SK-N-SH treated with all-trans-retinoic acid at 6 μM for 48 hours (cell line): ENCODE data around the gene CASKIN1.

ENCODE experiments used
- ATAC-seq: fragments of 200-7000 bp; cut with Tn5 transposase; 3 replicates; pipeline ENCODE4 v1.9.1; 2020; ENCODE audit warnings: mild to moderate bottlenecking, moderate library complexity
- ARNTL ChIP-seq: fragments of 450-650 bp; formaldehyde crosslinking; IDR thresholded peaks from 2 replicates; pipeline ENCODE4 v1.5.0; 2020; ENCODE audit warnings: low read depth, mild to moderate bottlenecking, moderate library complexity, borderline replicate concordance
- BACH2 ChIP-seq: fragments of 250-450 bp; sonication (Bioruptor Pico); IDR thresholded peaks from 2 replicates; pipeline ENCODE4 v1.9.0; 2021; ENCODE audit warnings: mild to moderate bottlenecking, borderline replicate concordance
- CSDC2 ChIP-seq: fragments of 250-450 bp; sonication (Bioruptor Pico); IDR thresholded peaks from 2 replicates; pipeline ENCODE4 v1.5.0; 2020; ENCODE audit warnings: mild to moderate bottlenecking, moderate library complexity
- GLIS3 ChIP-seq: fragments of 250-450 bp; sonication (Bioruptor Pico); IDR thresholded peaks from 2 replicates; pipeline ENCODE4 v1.5.0; 2020; ENCODE audit warnings: mild to moderate bottlenecking, moderate library complexity
- ISL1 ChIP-seq: fragments of 250-450 bp; sonication (Bioruptor Pico); IDR thresholded peaks from 2 replicates; pipeline ENCODE4 v2.1.2; 2022; ENCODE audit warnings: mild to moderate bottlenecking, moderate library complexity
- OSR1 ChIP-seq: fragments of 250-450 bp; sonication (Bioruptor Pico); IDR thresholded peaks from 2 replicates; pipeline ENCODE4 v1.8.0; 2022; ENCODE audit warnings: moderate library complexity, mild to moderate bottlenecking, inconsistent platforms
- RARB ChIP-seq: fragments of 250-450 bp; sonication (Bioruptor Pico); IDR thresholded peaks from 2 replicates; pipeline ENCODE4 v1.8.0; 2021; ENCODE audit warnings: mild to moderate bottlenecking, moderate library complexity
- TCF4 ChIP-seq: fragments of 250-450 bp; sonication (Bioruptor Pico); IDR thresholded peaks from 2 replicates; pipeline ENCODE4 v1.8.0; 2021; ENCODE audit warnings: mild to moderate bottlenecking, moderate library complexity, borderline replicate concordance
- TOX ChIP-seq: fragments of 250-450 bp; sonication (Bioruptor Pico); IDR thresholded peaks from 2 replicates; pipeline ENCODE4 v1.8.0; 2021; ENCODE audit warnings: mild to moderate bottlenecking, moderate library complexity, borderline replicate concordance
- ZC3H10 ChIP-seq: fragments of 250-450 bp; sonication (Bioruptor Pico); IDR thresholded peaks from 2 replicates; pipeline ENCODE4 v1.5.1; 2021; ENCODE audit warnings: mild to moderate bottlenecking, moderate library complexity
- ZFP3 ChIP-seq: fragments of 250-450 bp; sonication (Bioruptor Pico); IDR thresholded peaks from 2 replicates; pipeline ENCODE4 v1.5.0; 2020; ENCODE audit warnings: mild to moderate bottlenecking, moderate library complexity
- ZFP30 ChIP-seq: fragments of 450-650 bp; formaldehyde crosslinking; IDR thresholded peaks from 2 replicates; pipeline ENCODE4 v1.5.0; 2022; ENCODE audit warnings: mild to moderate bottlenecking, moderate library complexity
- ZNF565 ChIP-seq: fragments of 450-650 bp; formaldehyde crosslinking; conservative IDR thresholded peaks from 2 replicates; pipeline ENCODE4 v1.5.0; 2020; ENCODE audit warnings: low read depth, mild to moderate bottlenecking, moderate library complexity
- ZNF70 ChIP-seq: fragments of 450-650 bp; formaldehyde crosslinking; IDR thresholded peaks from 2 replicates; pipeline ENCODE4 v1.5.0; 2020; ENCODE audit warnings: mild to moderate bottlenecking, moderate library complexity
- ZNF8 ChIP-seq: fragments of 450-650 bp; formaldehyde crosslinking; IDR thresholded peaks from 2 replicates; pipeline ENCODE4 v1.5.0; 2020; ENCODE audit warnings: mild to moderate bottlenecking, moderate library complexity
- TF ChIP-seq, protein P1 (sequence below): fragments of 250-450 bp; sonication (Bioruptor Pico); IDR thresholded peaks from 2 replicates; pipeline ENCODE4 v1.5.1; 2021; ENCODE audit warnings: mild to moderate bottlenecking, moderate library complexity
- TF ChIP-seq, protein P2 (sequence below): fragments of 250-450 bp; sonication (Bioruptor Pico); IDR thresholded peaks from 2 replicates; pipeline ENCODE4 v1.5.1; 2020; ENCODE audit warnings: low read depth, mild to moderate bottlenecking, moderate library complexity
- TF ChIP-seq, protein P3 (sequence below): fragments of 250-450 bp; sonication (Bioruptor Pico); IDR thresholded peaks from 2 replicates; pipeline ENCODE4 v1.5.0; 2020; ENCODE audit warnings: mild to moderate bottlenecking, moderate library complexity
- TF ChIP-seq, protein P4 (sequence below): fragments of 250-450 bp; sonication (Bioruptor Pico); IDR thresholded peaks from 2 replicates; pipeline ENCODE4 v1.8.0; 2020; ENCODE audit warnings: mild to moderate bottlenecking, moderate library complexity, borderline replicate concordance
- TF ChIP-seq, protein P5 (sequence below): fragments of 250-450 bp; sonication (Bioruptor Pico); IDR thresholded peaks from 2 replicates; pipeline ENCODE4 v1.8.0; 2021; ENCODE audit warnings: low read depth, mild to moderate bottlenecking, moderate library complexity, borderline replicate concordance

Gene CASKIN1

DNA sequence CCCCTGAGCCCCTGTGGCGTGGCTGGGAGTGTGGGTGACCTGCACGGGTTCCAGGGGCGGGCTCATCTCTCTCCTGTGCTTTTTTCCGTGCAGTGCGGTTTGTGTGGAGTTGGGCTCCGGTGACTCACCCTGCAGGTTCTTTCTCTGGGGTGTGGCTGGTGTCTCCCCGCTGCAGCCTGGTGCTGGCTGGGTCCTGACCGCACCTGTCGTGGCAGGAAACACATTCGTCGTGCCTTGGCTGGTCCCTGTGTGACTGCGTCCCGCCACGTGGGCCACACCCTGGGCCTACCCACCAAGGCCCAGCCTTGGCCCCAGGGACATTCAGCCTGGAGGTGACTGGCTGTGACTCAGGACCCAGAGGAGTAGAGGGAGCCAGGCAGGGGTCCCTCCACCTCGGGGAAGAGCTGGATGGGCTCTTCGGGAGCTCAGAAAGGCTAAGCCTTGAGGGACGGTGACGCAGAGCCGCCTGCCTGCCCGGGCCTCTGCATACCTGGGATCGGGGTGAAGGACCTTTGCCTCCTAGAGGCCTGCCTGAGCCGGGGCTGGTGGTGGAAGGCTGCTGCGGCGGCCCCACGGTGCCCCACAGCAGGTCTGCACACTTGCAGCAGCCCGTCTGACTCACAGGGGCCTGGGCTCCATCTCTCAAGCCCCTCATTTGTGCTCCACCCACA, 33.1 kb downstream of the CASKIN1 start (continued):
- no peak for TF ChIP-seq ARNTL (CRISPR knock-in tag)
- no peak for TF ChIP-seq RARB (CRISPR knock-in tag)
- TF ChIP-seq ZC3H10 (CRISPR knock-in tag) = no peak
- TF ChIP-seq, protein P1, sequence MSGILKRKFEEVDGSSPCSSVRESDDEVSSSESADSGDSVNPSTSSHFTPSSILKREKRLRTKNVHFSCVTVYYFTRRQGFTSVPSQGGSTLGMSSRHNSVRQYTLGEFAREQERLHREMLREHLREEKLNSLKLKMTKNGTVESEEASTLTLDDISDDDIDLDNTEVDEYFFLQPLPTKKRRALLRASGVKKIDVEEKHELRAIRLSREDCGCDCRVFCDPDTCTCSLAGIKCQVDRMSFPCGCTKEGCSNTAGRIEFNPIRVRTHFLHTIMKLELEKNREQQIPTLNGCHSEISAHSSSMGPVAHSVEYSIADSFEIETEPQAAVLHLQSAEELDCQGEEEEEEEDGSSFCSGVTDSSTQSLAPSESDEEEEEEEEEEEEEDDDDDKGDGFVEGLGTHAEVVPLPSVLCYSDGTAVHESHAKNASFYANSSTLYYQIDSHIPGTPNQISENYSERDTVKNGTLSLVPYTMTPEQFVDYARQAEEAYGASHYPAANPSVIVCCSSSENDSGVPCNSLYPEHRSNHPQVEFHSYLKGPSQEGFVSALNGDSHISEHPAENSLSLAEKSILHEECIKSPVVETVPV (CRISPR knock-in tag) = no peak
- TF ChIP-seq, protein P2, sequence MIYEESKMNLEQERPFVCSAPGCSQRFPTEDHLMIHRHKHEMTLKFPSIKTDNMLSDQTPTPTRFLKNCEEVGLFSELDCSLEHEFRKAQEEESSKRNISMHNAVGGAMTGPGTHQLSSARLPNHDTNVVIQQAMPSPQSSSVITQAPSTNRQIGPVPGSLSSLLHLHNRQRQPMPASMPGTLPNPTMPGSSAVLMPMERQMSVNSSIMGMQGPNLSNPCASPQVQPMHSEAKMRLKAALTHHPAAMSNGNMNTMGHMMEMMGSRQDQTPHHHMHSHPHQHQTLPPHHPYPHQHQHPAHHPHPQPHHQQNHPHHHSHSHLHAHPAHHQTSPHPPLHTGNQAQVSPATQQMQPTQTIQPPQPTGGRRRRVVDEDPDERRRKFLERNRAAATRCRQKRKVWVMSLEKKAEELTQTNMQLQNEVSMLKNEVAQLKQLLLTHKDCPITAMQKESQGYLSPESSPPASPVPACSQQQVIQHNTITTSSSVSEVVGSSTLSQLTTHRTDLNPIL = no peak
- TF ChIP-seq, all 23 proteins: peak for 0

DNA sequence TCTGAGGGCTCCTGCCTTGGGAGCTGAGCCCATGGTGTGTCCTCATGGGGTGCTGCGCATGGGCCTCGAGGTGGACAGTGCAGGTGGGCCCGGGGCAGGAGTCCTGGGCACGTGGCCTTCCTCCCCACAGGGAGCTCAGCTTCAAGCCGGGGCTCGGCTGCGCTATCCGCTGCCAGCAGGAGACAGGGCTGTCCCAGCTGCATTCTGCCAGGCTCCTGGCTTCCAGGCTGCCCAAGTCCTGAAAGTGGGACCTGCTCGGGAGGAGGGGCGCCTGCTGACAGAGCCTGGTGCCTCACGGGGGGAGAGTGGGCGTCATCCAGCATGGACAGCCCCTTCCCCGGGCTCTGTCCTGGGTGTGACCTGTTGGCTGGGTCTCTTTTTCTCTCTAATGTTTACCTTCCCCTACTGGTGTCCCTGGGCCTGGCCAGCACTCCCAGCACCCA, 33.7 kb downstream of the CASKIN1 start:
- TF ChIP-seq GLIS3 (CRISPR knock-in tag) (no peak), OSR1 (CRISPR knock-in tag) (no peak), TOX (CRISPR knock-in tag) (no peak), TCF4 (CRISPR knock-in tag) (no peak), ZNF70 (CRISPR knock-in tag) (no peak), CSDC2 (no peak), ZNF8 (CRISPR knock-in tag) (no peak), ISL1 (no peak), ARNTL (CRISPR knock-in tag) (no peak), ZNF565 (no peak)
- TF ChIP-seq, protein P3, sequence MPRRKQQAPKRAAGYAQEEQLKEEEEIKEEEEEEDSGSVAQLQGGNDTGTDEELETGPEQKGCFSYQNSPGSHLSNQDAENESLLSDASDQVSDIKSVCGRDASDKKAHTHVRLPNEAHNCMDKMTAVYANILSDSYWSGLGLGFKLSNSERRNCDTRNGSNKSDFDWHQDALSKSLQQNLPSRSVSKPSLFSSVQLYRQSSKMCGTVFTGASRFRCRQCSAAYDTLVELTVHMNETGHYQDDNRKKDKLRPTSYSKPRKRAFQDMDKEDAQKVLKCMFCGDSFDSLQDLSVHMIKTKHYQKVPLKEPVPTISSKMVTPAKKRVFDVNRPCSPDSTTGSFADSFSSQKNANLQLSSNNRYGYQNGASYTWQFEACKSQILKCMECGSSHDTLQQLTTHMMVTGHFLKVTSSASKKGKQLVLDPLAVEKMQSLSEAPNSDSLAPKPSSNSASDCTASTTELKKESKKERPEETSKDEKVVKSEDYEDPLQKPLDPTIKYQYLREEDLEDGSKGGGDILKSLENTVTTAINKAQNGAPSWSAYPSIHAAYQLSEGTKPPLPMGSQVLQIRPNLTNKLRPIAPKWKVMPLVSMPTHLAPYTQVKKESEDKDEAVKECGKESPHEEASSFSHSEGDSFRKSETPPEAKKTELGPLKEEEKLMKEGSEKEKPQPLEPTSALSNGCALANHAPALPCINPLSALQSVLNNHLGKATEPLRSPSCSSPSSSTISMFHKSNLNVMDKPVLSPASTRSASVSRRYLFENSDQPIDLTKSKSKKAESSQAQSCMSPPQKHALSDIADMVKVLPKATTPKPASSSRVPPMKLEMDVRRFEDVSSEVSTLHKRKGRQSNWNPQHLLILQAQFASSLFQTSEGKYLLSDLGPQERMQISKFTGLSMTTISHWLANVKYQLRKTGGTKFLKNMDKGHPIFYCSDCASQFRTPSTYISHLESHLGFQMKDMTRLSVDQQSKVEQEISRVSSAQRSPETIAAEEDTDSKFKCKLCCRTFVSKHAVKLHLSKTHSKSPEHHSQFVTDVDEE (CRISPR knock-in tag) = no peak
- no peak for ATAC-seq

DNA sequence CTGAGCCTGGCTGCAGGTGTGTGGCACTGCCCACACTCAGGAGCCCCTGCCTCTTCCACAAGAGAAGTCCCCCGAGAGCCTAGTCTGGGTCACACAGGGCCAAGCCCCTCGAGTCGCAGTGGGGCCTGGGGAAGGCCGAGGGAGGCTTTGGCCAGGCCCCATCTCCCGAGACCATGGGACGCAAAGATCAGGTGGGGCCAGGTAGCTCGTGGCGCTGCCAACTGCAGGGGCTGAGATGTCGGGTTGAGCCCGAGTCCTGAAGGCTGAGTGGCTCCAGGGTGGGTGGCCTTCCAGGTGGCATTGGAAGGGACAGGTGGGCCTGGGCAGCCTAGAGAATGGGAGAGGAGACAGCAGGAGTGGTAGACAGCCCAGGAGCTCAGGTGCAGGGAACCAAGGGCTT, 34.5 kb downstream of the CASKIN1 start:
- TF ChIP-seq TCF4 (CRISPR knock-in tag) = no peak
- no peak for TF ChIP-seq OSR1 (CRISPR knock-in tag)
- TF ChIP-seq, protein P4, sequence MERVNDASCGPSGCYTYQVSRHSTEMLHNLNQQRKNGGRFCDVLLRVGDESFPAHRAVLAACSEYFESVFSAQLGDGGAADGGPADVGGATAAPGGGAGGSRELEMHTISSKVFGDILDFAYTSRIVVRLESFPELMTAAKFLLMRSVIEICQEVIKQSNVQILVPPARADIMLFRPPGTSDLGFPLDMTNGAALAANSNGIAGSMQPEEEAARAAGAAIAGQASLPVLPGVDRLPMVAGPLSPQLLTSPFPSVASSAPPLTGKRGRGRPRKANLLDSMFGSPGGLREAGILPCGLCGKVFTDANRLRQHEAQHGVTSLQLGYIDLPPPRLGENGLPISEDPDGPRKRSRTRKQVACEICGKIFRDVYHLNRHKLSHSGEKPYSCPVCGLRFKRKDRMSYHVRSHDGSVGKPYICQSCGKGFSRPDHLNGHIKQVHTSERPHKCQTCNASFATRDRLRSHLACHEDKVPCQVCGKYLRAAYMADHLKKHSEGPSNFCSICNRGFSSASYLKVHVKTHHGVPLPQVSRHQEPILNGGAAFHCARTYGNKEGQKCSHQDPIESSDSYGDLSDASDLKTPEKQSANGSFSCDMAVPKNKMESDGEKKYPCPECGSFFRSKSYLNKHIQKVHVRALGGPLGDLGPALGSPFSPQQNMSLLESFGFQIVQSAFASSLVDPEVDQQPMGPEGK (CRISPR knock-in tag) = no peak
- ATAC-seq = no peak

DNA sequence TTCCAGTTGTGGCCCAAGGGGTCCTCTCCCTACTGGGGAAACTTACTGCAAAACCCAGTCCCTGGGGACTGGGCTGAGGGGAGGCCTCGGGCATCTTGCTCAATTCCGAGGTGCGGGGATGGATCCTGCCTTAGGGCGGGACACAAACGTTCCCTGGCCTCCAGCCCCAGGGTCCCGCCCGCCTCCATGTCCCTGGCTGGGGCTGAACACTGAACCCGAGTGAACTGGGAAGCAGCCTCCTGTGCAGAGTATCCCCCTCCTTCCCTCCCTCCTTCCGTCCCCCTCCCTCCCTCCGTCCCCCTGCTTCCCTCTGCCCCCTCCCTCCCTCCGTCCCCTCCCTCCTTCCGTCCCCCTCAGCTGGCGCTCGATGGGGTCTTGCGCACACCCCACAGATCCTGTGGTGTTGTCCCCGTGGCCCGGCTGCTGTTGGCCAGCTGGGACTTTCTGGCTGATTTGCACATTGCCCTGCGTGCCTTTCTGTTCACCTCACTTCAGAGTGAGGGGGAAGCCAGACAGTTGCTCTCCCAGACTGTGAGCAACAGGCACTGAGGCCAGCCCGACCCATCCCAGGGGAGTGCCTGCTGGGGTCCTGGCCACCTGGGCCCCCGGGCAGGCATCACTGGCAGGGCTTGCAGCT, 35.4 kb downstream of the CASKIN1 start:
- ATAC-seq = no peak
- TF ChIP-seq ZFP30 (CRISPR knock-in tag) (no peak), BACH2 (CRISPR knock-in tag) (no peak), OSR1 (CRISPR knock-in tag) (no peak), ZNF70 (CRISPR knock-in tag) (no peak), CSDC2 (no peak), ZFP3 (CRISPR knock-in tag) (no peak), ZNF565 (no peak), TCF4 (CRISPR knock-in tag) (no peak)
- TF ChIP-seq, protein P2 = no peak
- TF ChIP-seq, protein P5, sequence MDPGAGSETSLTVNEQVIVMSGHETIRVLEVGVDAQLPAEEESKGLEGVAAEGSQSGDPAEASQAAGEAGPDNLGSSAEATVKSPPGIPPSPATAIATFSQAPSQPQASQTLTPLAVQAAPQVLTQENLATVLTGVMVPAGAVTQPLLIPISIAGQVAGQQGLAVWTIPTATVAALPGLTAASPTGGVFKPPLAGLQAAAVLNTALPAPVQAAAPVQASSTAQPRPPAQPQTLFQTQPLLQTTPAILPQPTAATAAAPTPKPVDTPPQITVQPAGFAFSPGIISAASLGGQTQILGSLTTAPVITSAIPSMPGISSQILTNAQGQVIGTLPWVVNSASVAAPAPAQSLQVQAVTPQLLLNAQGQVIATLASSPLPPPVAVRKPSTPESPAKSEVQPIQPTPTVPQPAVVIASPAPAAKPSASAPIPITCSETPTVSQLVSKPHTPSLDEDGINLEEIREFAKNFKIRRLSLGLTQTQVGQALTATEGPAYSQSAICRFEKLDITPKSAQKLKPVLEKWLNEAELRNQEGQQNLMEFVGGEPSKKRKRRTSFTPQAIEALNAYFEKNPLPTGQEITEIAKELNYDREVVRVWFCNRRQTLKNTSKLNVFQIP (CRISPR knock-in tag) = no peak
- TF ChIP-seq, protein P1 (CRISPR knock-in tag) = no peak
